Fibroblast of pulmonary artery (primary cell): ENCODE data around the gene FBXL16.
"Not testable (repeated sequence)": the region's sequence is repeated elsewhere in the genome, so short reads cannot be mapped to it uniquely, and the experiment has no call there.

ENCODE experiments used
- DNase-seq: peaks from one replicate; pipeline ENCODE4 v3.0.0-alpha.2; 2010; ENCODE audit warnings: low read depth
- H3K4me3 ChIP-seq: replicated peaks from 2 replicates; pipeline ENCODE4 v1.5.1; 2011; ENCODE audit warnings: low read depth, mild to moderate bottlenecking, control low read depth, low read length, moderate library complexity
- CTCF ChIP-seq: IDR thresholded peaks from 2 replicates; pipeline ENCODE4 v1.5.1; 2011; ENCODE audit warnings: mild to moderate bottlenecking, control low read depth, low read length, inconsistent platforms; ENCODE audit errors: missing control alignments

FBXL16 gene, protein sequence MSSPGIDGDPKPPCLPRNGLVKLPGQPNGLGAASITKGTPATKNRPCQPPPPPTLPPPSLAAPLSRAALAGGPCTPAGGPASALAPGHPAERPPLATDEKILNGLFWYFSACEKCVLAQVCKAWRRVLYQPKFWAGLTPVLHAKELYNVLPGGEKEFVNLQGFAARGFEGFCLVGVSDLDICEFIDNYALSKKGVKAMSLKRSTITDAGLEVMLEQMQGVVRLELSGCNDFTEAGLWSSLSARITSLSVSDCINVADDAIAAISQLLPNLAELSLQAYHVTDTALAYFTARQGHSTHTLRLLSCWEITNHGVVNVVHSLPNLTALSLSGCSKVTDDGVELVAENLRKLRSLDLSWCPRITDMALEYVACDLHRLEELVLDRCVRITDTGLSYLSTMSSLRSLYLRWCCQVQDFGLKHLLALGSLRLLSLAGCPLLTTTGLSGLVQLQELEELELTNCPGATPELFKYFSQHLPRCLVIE

DNA sequence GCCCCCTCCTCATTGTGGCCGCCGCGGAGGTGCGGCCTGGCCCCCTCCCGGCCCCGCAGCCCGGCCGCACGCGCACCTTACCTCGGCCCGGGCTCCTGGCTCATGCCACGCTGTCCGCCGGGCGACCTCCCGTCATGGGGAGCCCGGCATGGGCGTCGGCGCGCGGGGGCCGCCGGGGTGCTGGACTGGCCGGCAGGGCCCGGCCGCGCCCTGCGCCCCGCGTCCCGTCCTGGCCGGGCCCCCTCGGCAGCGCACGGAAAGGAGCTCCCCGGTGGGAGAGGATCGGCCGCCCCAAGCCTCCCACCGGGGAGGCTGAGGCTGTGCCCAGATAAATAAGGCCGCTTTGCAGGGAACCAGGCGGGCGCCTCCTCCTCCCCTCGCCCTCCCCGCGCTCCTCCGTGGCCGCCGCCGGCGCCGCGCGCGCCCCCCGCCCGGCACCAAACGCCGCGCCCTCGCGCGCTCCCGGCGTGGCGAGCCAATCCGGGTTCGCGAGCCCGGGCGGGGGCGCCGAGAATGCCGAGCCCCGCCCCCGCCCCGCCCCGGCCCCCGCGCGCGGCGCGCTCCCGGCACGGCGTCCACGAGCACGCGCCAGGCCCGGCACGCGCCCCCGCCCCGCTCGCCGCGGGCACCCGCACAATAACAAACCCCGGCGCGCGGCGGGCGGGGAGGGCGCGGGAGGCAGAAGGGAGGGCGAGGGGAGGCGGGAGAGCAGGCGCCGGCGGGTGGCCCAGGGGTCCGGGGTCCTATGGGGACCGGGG, at the start of gene FBXL16:
TSS of gene FBXL16 (minus strand) at position 371 of the 758 bp plus-strand sequence. CDS start 8,396 bp downstream, outside the sequence.
- H3K4me3 ChIP-seq = no peak within 1 kb of the TSS
- no peak for DNase-seq
- no peak for TF ChIP-seq CTCF

- TF ChIP-seq CTCF = no peak
- DNase-seq = no peak
- no peak overlapping the region for H3K4me3 ChIP-seq
These were observed 49.1 kb upstream of the FBXL16 start for GRCh38 chr16:754656-755055.

DNA sequence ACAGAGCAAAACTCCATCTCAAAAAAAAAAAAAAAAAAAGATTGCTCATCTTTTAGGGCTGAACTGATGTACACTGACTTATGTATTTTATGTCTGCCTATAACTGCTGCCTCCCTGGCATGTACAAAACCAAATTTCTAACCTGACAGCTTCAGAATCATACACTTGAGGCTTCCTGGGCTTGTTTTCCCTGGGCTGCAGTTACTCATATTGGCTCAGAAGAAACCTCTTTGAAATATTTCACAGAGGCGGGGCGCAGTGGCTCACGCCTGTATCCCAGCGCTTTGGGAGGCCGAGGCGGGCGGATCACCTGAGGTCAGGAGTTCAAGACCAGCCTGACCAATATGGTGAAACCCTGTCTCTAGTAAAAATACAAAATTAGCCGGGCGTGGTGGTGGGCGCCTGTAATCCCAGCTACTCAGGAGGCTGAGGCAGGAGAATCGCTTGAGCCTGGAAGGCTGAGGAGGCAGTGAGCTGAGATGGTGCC, 48.6 kb upstream of the FBXL16 start:
- not testable (repeated sequence) for DNase-seq, H3K4me3 ChIP-seq

- DNase-seq = no peak
- no peak overlapping the region for H3K4me3 ChIP-seq
- TF ChIP-seq CTCF = no peak
These were observed 46.4 kb upstream of the FBXL16 start for GRCh38 chr16:752007-752312.

GRCh38 chr16:751152-752006, 45.8 kb upstream of the FBXL16 start:
- DNase-seq = no peak
- TF ChIP-seq CTCF = no peak
- no peak overlapping the region for H3K4me3 ChIP-seq

DNA sequence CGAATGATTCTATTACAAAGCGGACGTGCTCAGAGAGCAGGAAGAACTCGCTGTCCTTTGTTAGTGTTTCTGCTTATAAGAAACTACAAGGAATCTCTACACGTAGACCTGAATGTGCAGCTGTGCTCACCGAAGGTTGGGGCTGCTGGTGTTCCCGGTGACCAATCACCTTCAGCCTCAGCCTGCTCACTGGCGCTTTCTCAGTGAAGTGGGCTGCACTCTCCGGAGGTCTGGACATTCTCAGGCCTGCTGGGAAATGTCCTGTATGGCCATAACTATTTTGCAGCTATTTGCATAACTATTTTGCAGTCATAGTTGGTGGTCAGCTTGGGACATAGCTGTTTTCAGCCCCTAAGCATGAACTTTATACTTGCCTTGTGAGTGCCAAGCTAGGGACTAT, 44.9 kb upstream of the FBXL16 start:
- no peak for TF ChIP-seq CTCF
- H3K4me3 ChIP-seq = no peak overlapping the region
- DNase-seq = no peak

- no peak for TF ChIP-seq CTCF
- DNase-seq = peak; percentile 80
- no peak overlapping the region for H3K4me3 ChIP-seq
These were observed 43.4 kb upstream of the FBXL16 start for GRCh38 chr16:749010-749409.
